ENCODE measurements around the gene ICOSLG. TPM values are rescaled to one million over a fixed set of nuclear protein-coding genes. Genes with fewer than 3 reads are reported as not detected.

Gene ICOSLG
- total and polyA plus RNA-seq, 2 of the 13 experiments (the other 11 are each of a cell fraction or from before 2014, with no cell fraction given) = 0.51 to 1.3 TPM

GRCh38 chr21:44260791-44261631 lies 20.3 kb upstream of the ICOSLG start:
- intact Hi-C loops (cut with micrococcal nuclease; ENCODE audit: unreplicated experiment) = no loop called here
- no peak overlapping the region for H3K4me3 ChIP-seq (replicated peaks in 1 of 3; ENCODE audit: insufficient read depth in 1 of 3, low read depth in 2 of 3, low read length in 3 of 3)
- no peaks in the 10 kb centered on the region for H4K20me1 ChIP-seq (ENCODE audit: insufficient read depth, low read length)
- ATAC-seq (peak; percentile 12), FAIRE-seq (no peak), DNase-seq (ENCODE audit: low spot score) (no peak)
- ChIA-PET POLR2A (no interaction called here), CTCF (ENCODE audit: low intra/inter-chr PET ratio, low total read pairs) (no interaction called here)
- BruUV-seq (replicated peaks) = no TSS peak
- H3K27ac ChIP-seq (ENCODE audit: extremely low read length, insufficient read depth, low read length) = no peak overlapping the region
- H3K9ac ChIP-seq (ENCODE audit: insufficient read depth, low read depth, low read length) = no peak overlapping the region
- H3K27me3 ChIP-seq (ENCODE audit: control insufficient read depth in 1 of 2, insufficient read depth in 2 of 2, low read length in 2 of 2) = peaks cover under 1 to 13% of the 10 kb centered on the region in 2 experiments; a peak in 2 of 5 replicates
- WGBS (ENCODE audit: low lambda C conversion rate) = 41% methylated on average over 10 of the region's 19 CpGs
- no peak for TF ChIP-seq ZNF251 (CRISPR knock-in tag; IDR thresholded peaks at IDR 0.05)
- no peak for TF ChIP-seq KAT8 (CRISPR knock-in tag; IDR thresholded peaks at IDR 0.05)
- TF ChIP-seq GPN1 (CRISPR knock-in tag; IDR thresholded peaks at IDR 0.05; ENCODE audit: borderline replicate concordance) = no peak
- no peak for TF ChIP-seq GLMP (CRISPR knock-in tag; IDR thresholded peaks at IDR 0.05; ENCODE audit: borderline replicate concordance)
- TF ChIP-seq ZMAT3 (CRISPR knock-in tag; conservative IDR thresholded peaks at IDR 0.05) = no peak
- TF ChIP-seq KDM5B (CRISPR knock-in tag; IDR thresholded peaks at IDR 0.05; ENCODE audit: borderline replicate concordance) = no peak
- TF ChIP-seq TBX3 (IDR thresholded peaks at IDR 0.05; ENCODE audit: borderline replicate concordance) = no peak
- TF ChIP-seq POGK (CRISPR knock-in tag; conservative IDR thresholded peaks at IDR 0.05) = no peak
- no peak for TF ChIP-seq RFX5 (IDR thresholded peaks at IDR 0.05; ENCODE audit: low read depth, low read length)
- TF ChIP-seq KDM4B (CRISPR knock-in tag; IDR thresholded peaks at IDR 0.05) = no peak
- TF ChIP-seq DMTF1 (CRISPR knock-in tag; IDR thresholded peaks at IDR 0.05) = no peak
- no peak for TF ChIP-seq ZNF280B (CRISPR knock-in tag; IDR thresholded peaks at IDR 0.05; ENCODE audit: borderline replicate concordance)
- TF ChIP-seq SAP130 (CRISPR knock-in tag; IDR thresholded peaks at IDR 0.05; ENCODE audit: low read depth) = no peak
- TF ChIP-seq PHB2 (IDR thresholded peaks at IDR 0.05; ENCODE audit: partially characterized antibody) = no peak
- no peak for TF ChIP-seq MTERF4 (CRISPR knock-in tag; IDR thresholded peaks at IDR 0.05)
- H3K79me2 ChIP-seq (ENCODE audit: insufficient read depth, low read length) = no peaks in the 10 kb centered on the region
- H3K4me2 ChIP-seq (ENCODE audit: low read depth, low read length) = no peak overlapping the region
- H3K9me3 ChIP-seq (ENCODE audit: low read length) = no peaks in the 10 kb centered on the region
- no peak overlapping the region for H2AFZ ChIP-seq (ENCODE audit: low read length)
- H3K36me3 ChIP-seq (replicated peaks in 1 of 2; ENCODE audit: control insufficient read depth in 1 of 2, insufficient read depth in 2 of 2, low read length in 2 of 2) = no peaks in the 10 kb centered on the region
- H3K4me1 ChIP-seq (ENCODE audit: insufficient read depth, low read length) = peaks cover 23% of the 10 kb centered on the region
- in situ Hi-C loops (cut with HindIII; ENCODE audit: extremely low pct_ligation_motif_present, low pct_unique_long_range_greater_than_20kb) = no loop called here
